CD8-positive, alpha-beta memory T cell (primary cell): ENCODE results near the gene COLQ. TPM values are rescaled to one million over a fixed set of nuclear protein-coding genes. Genes with fewer than 3 reads are reported as not detected.
"Not testable (repeated sequence)": the region's sequence is repeated elsewhere in the genome, so short reads cannot be mapped to it uniquely, and the experiment has no call there.

Source experiments
- CTCF ChIA-PET: fragments of 350-600 bp; sonication (Branson Sonifier 250); formaldehyde crosslinking; loops from one replicate; lab custom pipeline; 2021; ENCODE audit warnings: antibody characterized with exemption; lab: Charles Lee
- POLR2A ChIA-PET: fragments of 350-600 bp; sonication (Branson Sonifier 250); formaldehyde crosslinking; loops from one replicate; lab custom pipeline; 2021; ENCODE audit warnings: antibody characterized with exemption; lab: Charles Lee
- DNase-seq, 5 donors: peaks; one replicate each; pipeline versions ENCODE4 v3.0.0 to v3.0.0-alpha.2; 2020 to 2022; ENCODE audit warnings: mixed read lengths in 1 of 5
- H3K27ac ChIP-seq: one replicate; pipeline ENCODE4 v1.7.0; 2013; ENCODE audit warnings: low read depth, mild to moderate bottlenecking, low read length, moderate library complexity
- H3K27me3 ChIP-seq: 2 replicates; pipeline ENCODE4 v1.7.0; 2013; ENCODE audit warnings: low read length, mild to moderate bottlenecking; ENCODE audit not compliant: insufficient read depth, poor library complexity, severe bottlenecking
- H3K36me3 ChIP-seq: 2 replicates; pipeline ENCODE4 v1.7.0; 2013; ENCODE audit warnings: mild to moderate bottlenecking, low read length, moderate library complexity; ENCODE audit not compliant: insufficient read depth
- H3K4me1 ChIP-seq: 2 replicates; pipeline ENCODE4 v1.7.0; 2013; ENCODE audit warnings: mild to moderate bottlenecking, low read length, moderate library complexity; ENCODE audit not compliant: insufficient read depth
- H3K4me3 ChIP-seq: 2 replicates; pipeline ENCODE4 v1.7.0; 2013; ENCODE audit warnings: mild to moderate bottlenecking, low read length
- H3K9me3 ChIP-seq: 2 replicates; pipeline ENCODE4 v1.7.0; 2013; ENCODE audit warnings: mild to moderate bottlenecking, low read length
- H3K27ac Mint-ChIP-seq, 8 donors: one replicate each; pipeline ENCODE4 v1.8.0; 2020 to 2021; ENCODE audit warnings: mixed read lengths in 8 of 8, mild to moderate bottlenecking in 6 of 8, inconsistent platforms in 3 of 8, moderate library complexity in 3 of 8
- H3K27me3 Mint-ChIP-seq, 2 donors: one replicate each; pipeline ENCODE4 v1.8.0; 2020 to 2021; ENCODE audit warnings: mixed read lengths in 2 of 2, mild to moderate bottlenecking in 1 of 2, moderate library complexity in 1 of 2
- H3K36me3 Mint-ChIP-seq, 3 donors: one replicate each; pipeline ENCODE4 v1.8.0; 2020 to 2021; ENCODE audit warnings: mixed read lengths in 3 of 3, inconsistent platforms in 1 of 3, mild to moderate bottlenecking in 1 of 3
- H3K4me1 Mint-ChIP-seq, 3 donors: one replicate each; pipeline ENCODE4 v1.8.0; 2020 to 2021; ENCODE audit warnings: mixed read lengths in 3 of 3, inconsistent platforms in 1 of 3, mild to moderate bottlenecking in 1 of 3
- H3K4me3 Mint-ChIP-seq, 7 donors: one replicate each; pipeline ENCODE4 v1.8.0; 2020 to 2021; ENCODE audit warnings: mixed read lengths in 7 of 7, mild to moderate bottlenecking in 6 of 7, moderate library complexity in 4 of 7, inconsistent platforms in 2 of 7
- H3K9me3 Mint-ChIP-seq, 5 donors: one replicate each; pipeline ENCODE4 v1.8.0; 2020 to 2022; ENCODE audit warnings: mixed read lengths in 5 of 5, mild to moderate bottlenecking in 3 of 5, moderate library complexity in 2 of 5, inconsistent platforms in 1 of 5
- polyA plus RNA-seq: library from polyadenylated mRNA; unstranded; fragments of 300-500 nt; fragmentation: Illumina TruSeq; gene quantifications from one replicate; pipeline ENCODE4 v1.2.3, GENCODE V29; 2021
- total RNA-seq, 2 experiments: library from RNA; stranded (reverse); gene quantifications; one replicate each; pipeline ENCODE4 v1.2.3, GENCODE V29; 2021

The COLQ gene
- total and polyA plus RNA-seq, 3 experiments from 2014 or later: 1.1 to 17.3 (median 1.6) TPM

DNA sequence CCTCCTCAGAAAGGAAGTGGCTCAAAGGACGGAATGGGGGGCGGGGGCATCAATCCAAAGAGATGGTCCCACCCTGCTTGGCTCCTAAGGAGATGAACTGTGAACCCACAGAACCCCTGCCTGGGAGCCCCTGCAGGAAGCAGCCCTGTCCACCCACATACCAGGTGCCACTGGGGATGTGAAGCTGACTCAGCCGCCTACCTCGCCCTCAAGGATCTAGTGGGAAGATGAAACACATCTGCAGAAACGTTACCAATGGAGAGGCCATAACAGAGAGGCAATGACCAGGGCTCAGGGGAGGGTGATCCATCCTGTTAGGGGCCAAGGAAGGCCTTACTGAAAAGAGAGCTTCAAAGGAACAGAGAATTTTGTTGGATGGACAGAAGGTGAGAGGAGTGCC is 59.1 kb downstream of the COLQ start:
- no peak overlapping the region for H3K4me3 ChIP-seq
- CTCF ChIA-PET: no interaction called here
- H3K27ac ChIP-seq: no peak overlapping the region
- peaks cover 11% of the 10 kb centered on the region for H3K4me1 ChIP-seq
- peaks cover 34 to 46% (median 40%) of the 10 kb centered on the region in 3 donors for H3K4me1 Mint-ChIP-seq
- H3K27me3 Mint-ChIP-seq: no peaks in the 10 kb centered on the region
- peak overlapping the region in 2 of 7 donors; percentile 54 to 84 for H3K4me3 Mint-ChIP-seq
- H3K9me3 ChIP-seq: no peaks in the 10 kb centered on the region
- H3K27me3 ChIP-seq: no peaks in the 10 kb centered on the region
- no peak for DNase-seq
- no peaks in the 10 kb centered on the region for H3K9me3 Mint-ChIP-seq
- H3K36me3 ChIP-seq: no peaks in the 10 kb centered on the region
- POLR2A ChIA-PET: no interaction called here
- H3K36me3 Mint-ChIP-seq: peaks cover 0 to 13% (median 12%) of the 10 kb centered on the region in 3 donors
- peak overlapping the region in 5 of 8 donors; percentile 18 to 75 (median 37) for H3K27ac Mint-ChIP-seq

DNA sequence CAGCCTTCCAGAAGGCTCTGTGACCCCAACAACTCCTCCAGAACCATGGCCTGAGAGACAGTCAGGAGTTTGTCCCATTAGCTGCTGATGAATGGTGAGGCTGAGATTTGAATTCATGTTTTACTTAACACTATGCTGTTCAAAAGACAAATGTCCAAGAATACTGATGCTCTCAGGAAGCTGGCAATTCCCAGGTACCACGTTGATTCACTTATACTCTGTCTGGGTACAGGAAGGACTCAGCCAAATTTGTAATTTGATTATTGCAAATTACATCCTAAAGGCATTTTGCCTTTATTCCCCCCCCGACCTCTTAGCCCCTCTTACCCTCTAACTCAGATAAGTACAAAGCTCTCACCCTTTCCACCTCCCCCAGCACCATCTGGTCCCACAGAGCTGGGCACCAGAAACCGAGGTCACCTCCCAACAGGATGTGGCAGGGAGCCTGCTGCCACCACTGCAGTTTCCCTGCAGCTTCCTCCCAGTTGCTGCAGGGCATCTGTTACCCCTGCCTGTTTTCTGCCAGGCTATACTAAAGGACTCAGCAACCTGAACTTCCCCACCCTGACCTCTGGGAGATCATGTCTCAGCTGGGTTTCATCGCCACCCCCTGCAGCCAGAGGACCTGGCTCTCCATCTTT is 60.5 kb downstream of the COLQ start:
- H3K4me3 ChIP-seq: no peak overlapping the region
- POLR2A ChIA-PET: no interaction called here
- peaks cover 11% of the 10 kb centered on the region for H3K4me1 ChIP-seq
- peak in 2 of 5 donors; percentile 9 to 13 for DNase-seq
- H3K4me3 Mint-ChIP-seq: peak overlapping the region in 6 of 7 donors; percentile 3 to 84 (median 66)
- CTCF ChIA-PET: interaction anchor here (1.1 kb wide), 1 partner anchor 53 kb away, joined by 3 read pairs; no protein-coding TSS in a partner anchor
- H3K27me3 ChIP-seq: no peaks in the 10 kb centered on the region
- H3K27me3 Mint-ChIP-seq: no peaks in the 10 kb centered on the region
- H3K36me3 Mint-ChIP-seq: peaks cover 0 to 12% (median 10%) of the 10 kb centered on the region in 3 donors
- no peaks in the 10 kb centered on the region for H3K9me3 ChIP-seq
- peaks cover 25 to 36% (median 31%) of the 10 kb centered on the region in 3 donors for H3K4me1 Mint-ChIP-seq
- H3K36me3 ChIP-seq: no peaks in the 10 kb centered on the region
- H3K27ac ChIP-seq: no peak overlapping the region
- H3K27ac Mint-ChIP-seq: peak overlapping the region; percentile 40 to 86 (median 72)
- H3K9me3 Mint-ChIP-seq: no peaks in the 10 kb centered on the region

DNA sequence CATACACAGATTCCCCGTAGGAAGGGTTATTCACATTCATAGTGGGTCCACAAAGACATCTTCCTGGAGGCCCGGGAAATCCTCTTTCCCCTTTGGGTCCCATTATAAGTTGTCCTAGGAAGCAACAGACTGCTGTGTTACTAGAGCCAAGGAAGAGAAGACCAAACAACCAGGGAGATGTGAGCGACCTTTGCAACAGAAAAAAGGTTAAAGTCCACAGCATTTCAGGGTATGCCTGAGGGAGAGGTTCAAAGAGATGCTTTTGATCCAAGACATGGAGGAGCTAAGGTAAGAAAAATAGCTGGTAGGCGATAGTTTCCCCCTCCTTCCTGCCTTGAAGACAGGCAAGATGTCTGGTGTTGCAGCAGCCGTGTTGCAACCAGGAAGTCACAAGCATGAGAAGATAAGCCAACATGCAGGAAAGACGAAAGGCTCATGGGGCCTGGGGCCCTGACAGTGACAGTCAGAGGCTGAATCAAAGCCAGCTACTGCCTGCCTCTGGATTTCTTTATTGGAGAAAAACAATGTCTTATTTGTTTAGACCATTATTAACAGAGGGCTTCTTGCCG is 63.2 kb downstream of the COLQ start:
- H3K36me3 Mint-ChIP-seq: peaks cover 0 to 7% (median 6%) of the 10 kb centered on the region in 3 donors
- H3K27ac ChIP-seq: no peak overlapping the region
- no peaks in the 10 kb centered on the region for H3K36me3 ChIP-seq
- H3K27ac Mint-ChIP-seq: peak overlapping the region in 2 of 8 donors; percentile 37 to 61
- POLR2A ChIA-PET: no interaction called here
- no peak overlapping the region for H3K4me3 Mint-ChIP-seq
- no peaks in the 10 kb centered on the region for H3K27me3 ChIP-seq
- no peaks in the 10 kb centered on the region for H3K27me3 Mint-ChIP-seq
- peaks cover 11% of the 10 kb centered on the region for H3K4me1 ChIP-seq
- no peaks in the 10 kb centered on the region for H3K9me3 Mint-ChIP-seq
- no peaks in the 10 kb centered on the region for H3K9me3 ChIP-seq
- H3K4me3 ChIP-seq: no peak overlapping the region
- no peak for DNase-seq
- H3K4me1 Mint-ChIP-seq: peaks cover 25 to 31% (median 29%) of the 10 kb centered on the region in 3 donors
- CTCF ChIA-PET: no interaction called here

DNA sequence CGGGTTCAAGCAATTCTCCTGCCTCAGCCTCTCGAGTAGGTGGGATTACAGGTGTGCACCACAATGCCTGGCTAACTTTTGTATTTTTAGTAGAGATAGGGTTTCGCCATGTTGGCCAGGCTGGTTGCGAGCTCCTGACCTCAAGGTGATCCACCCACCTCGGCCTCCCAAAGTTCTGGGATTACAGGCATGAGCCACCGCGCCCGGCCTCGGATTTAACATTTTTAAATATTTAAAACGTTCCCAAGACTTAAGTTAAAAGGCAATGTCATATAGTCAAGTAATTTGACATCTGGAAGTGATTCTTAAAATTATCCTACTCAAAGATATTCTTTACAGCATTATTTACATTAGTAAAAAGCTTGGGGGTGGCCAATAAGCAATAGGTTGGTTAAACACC is 64.6 kb downstream of the COLQ start:
- not testable (repeated sequence) for DNase-seq, H3K9me3 ChIP-seq, H3K9me3 Mint-ChIP-seq, H3K36me3 Mint-ChIP-seq, H3K36me3 ChIP-seq, H3K27ac ChIP-seq, H3K4me3 ChIP-seq, H3K27me3 Mint-ChIP-seq, H3K27me3 ChIP-seq, H3K4me3 Mint-ChIP-seq
- POLR2A ChIA-PET: interaction anchor here (0.6 kb wide), 1 partner anchor 39 kb away, joined by 7 read pairs; no protein-coding TSS in a partner anchor
- peaks cover 19 to 21% (median 20%) of the 10 kb centered on the region in 3 donors for H3K4me1 Mint-ChIP-seq
- CTCF ChIA-PET: interaction anchor here (2.3 kb wide), 1 partner anchor 10 kb away, joined by 6 read pairs; no protein-coding TSS in a partner anchor
- peaks cover 11% of the 10 kb centered on the region for H3K4me1 ChIP-seq
- peak overlapping the region in 2 of 8 donors; percentile 22 to 65 for H3K27ac Mint-ChIP-seq

DNA sequence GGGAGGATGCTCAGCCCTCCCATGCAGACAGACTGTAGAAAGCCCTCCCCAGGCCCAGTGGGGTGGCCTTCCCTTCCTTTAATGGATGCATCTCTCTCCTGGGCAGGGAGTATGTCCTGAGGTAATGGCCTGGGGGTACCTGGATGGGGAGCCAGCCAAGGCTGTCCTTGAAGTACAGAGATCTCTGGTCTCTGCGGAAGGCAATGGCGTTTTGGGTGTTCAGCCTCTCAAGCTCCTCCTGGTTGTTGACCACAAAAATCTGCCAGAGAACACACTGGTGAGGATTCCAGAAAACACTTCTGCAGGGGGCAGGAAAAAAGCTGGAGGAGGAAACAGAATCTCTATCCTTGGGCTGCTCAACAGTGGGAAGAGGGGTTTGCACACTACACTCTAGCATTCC is 65.2 kb downstream of the COLQ start:
- peaks cover 7% of the 10 kb centered on the region for H3K4me1 ChIP-seq
- no peak overlapping the region for H3K4me3 ChIP-seq
- peak overlapping the region in 2 of 8 donors; percentile 6 to 24 for H3K27ac Mint-ChIP-seq
- ChIA-PET CTCF (interaction anchor here (1.3 to 2.3 kb wide), 2 partner anchors 10 to 25 kb away, joined by 3 to 6 read pairs; no protein-coding TSS in a partner anchor), POLR2A (interaction anchor here (0.6 kb wide), 2 partner anchors 10 to 40 kb away, joined by 3 to 7 read pairs; no protein-coding TSS in a partner anchor)
- H3K4me1 Mint-ChIP-seq: peaks cover 15 to 17% (median 16%) of the 10 kb centered on the region in 3 donors
- H3K27me3 Mint-ChIP-seq: no peaks in the 10 kb centered on the region
- H3K36me3 Mint-ChIP-seq: peaks cover 2 to 7% (median 6%) of the 10 kb centered on the region in 3 donors
- H3K36me3 ChIP-seq: no peaks in the 10 kb centered on the region
- H3K27ac ChIP-seq: no peak overlapping the region
- H3K4me3 Mint-ChIP-seq: no peak overlapping the region
- DNase-seq: no peak
- no peaks in the 10 kb centered on the region for H3K9me3 ChIP-seq
- H3K9me3 Mint-ChIP-seq: no peaks in the 10 kb centered on the region
- no peaks in the 10 kb centered on the region for H3K27me3 ChIP-seq

DNA sequence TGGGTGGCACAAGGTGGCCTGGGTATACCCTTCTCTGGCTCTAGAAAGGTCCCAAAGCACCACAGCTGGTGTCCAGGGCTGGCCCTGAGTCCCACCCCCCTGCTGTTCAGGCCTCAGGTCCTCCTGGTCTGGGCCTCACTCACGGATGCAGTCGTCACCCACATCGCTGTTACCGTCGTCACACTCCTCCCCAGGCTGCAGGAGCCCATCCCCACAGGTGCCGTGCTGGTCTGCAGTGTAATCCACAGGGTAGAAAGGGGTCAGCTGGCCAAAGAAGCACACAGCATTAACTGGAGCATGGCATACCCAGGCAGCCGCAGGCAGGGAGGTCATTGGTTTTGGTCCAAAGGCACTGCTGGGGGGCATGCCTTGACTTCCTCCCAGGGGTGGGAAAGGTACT is 65.8 kb downstream of the COLQ start:
- no peaks in the 10 kb centered on the region for H3K27me3 ChIP-seq
- ChIA-PET POLR2A (interaction anchor here (0.6 kb wide), 1 partner anchor 10 kb away, joined by 3 read pairs; no protein-coding TSS in a partner anchor), CTCF (interaction anchor here (1.3 to 2.3 kb wide), 2 partner anchors 11 to 25 kb away, joined by 3 to 6 read pairs; no protein-coding TSS in a partner anchor)
- DNase-seq: no peak
- Mint-ChIP-seq H3K27ac (no peak overlapping the region), H3K4me3 (no peak overlapping the region), H3K27me3 (no peaks in the 10 kb centered on the region), H3K36me3 (peaks cover 4 to 9% (median 7%) of the 10 kb centered on the region in 3 donors), H3K4me1 (peaks cover 9 to 11% (median 11%) of the 10 kb centered on the region in 3 donors), H3K9me3 (no peaks in the 10 kb centered on the region)
- no peaks in the 10 kb centered on the region for H3K9me3 ChIP-seq
- no peak overlapping the region for H3K4me3 ChIP-seq
- no peak overlapping the region for H3K27ac ChIP-seq
- H3K4me1 ChIP-seq: peaks cover under 1% of the 10 kb centered on the region
- H3K36me3 ChIP-seq: no peaks in the 10 kb centered on the region

DNA sequence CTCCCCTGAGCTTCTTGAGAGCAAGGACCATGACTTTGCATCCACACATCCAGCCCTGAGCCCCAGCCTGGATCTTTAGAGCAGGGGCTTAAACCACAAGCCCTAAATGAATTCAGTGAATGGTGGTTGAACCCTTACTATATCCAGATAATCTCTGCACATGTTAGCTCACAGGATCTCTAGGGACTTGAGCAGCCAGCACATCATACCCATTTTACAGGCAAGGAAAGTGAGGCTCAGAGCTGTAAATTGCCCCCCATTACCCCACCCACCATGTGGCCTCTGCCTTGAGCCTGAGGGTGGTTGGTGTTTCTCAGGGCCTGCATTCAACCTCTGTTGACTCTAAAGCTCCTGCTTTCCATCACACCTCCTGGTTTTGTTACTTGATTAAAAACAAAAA is 66.5 kb downstream of the COLQ start:
- DNase-seq: no peak
- no peak overlapping the region for H3K27ac ChIP-seq
- no peak overlapping the region for H3K4me3 ChIP-seq
- H3K27me3 ChIP-seq: no peaks in the 10 kb centered on the region
- H3K36me3 ChIP-seq: no peaks in the 10 kb centered on the region
- H3K4me1 Mint-ChIP-seq: peaks cover 1 to 3% (median 3%) of the 10 kb centered on the region in 3 donors
- ChIA-PET POLR2A (no interaction called here), CTCF (interaction anchor here (2.3 kb wide), 1 partner anchor 12 kb away, joined by 6 read pairs; no protein-coding TSS in a partner anchor)
- peaks cover 4 to 13% (median 11%) of the 10 kb centered on the region in 3 donors for H3K36me3 Mint-ChIP-seq
- peak overlapping the region in 2 of 8 donors; percentile 5 to 36 for H3K27ac Mint-ChIP-seq
- no peaks in the 10 kb centered on the region for H3K27me3 Mint-ChIP-seq
- no peak overlapping the region for H3K4me3 Mint-ChIP-seq
- no peaks in the 10 kb centered on the region for H3K9me3 Mint-ChIP-seq
- H3K9me3 ChIP-seq: no peaks in the 10 kb centered on the region
- H3K4me1 ChIP-seq: no peaks in the 10 kb centered on the region
